HL-60 (cell line): ENCODE data around the gene SAA2.
"Not testable (repeated sequence)": the region's sequence is repeated elsewhere in the genome, so short reads cannot be mapped to it uniquely, and the experiment has no call there.

ENCODE experiments used
- DNase-seq, 2 experiments: peaks; one replicate each; pipeline ENCODE4 v3.0.0-alpha.2; 2010 to 2020; ENCODE audit warnings: low read depth in 1 of 2, low spot score in 1 of 2
- H3K27ac ChIP-seq: fragments of 250-450 bp; sonication (Bioruptor Pico); replicated peaks from 2 replicates; pipeline ENCODE4 v1.5.1; 2020; ENCODE audit warnings: mild to moderate bottlenecking, moderate library complexity
- H3K27me3 ChIP-seq: fragments of 250-450 bp; sonication (Bioruptor Pico); 2 replicates; pipeline ENCODE4 v1.5.1; 2021; ENCODE audit warnings: mild to moderate bottlenecking, moderate library complexity; ENCODE audit not compliant: insufficient read depth, poor library complexity, severe bottlenecking
- H3K4me3 ChIP-seq: replicated peaks from 2 replicates; pipeline ENCODE4 v1.5.1; 2011; ENCODE audit warnings: mild to moderate bottlenecking, control low read depth, low read length; ENCODE audit not compliant: insufficient read depth
- CTCF ChIP-seq: IDR thresholded peaks from one replicate; pipeline ENCODE4 v1.5.1; 2011; ENCODE audit warnings: low read length, control low read depth, inconsistent platforms; ENCODE audit not compliant: insufficient read depth
- GABPA ChIP-seq: IDR thresholded peaks from 2 replicates; pipeline ENCODE4 v1.6.1; 2012; ENCODE audit warnings: low read depth
- POLR2AphosphoS5 ChIP-seq: IDR thresholded peaks from 2 replicates; pipeline ENCODE4 v1.6.1; 2012; ENCODE audit warnings: low read depth
- SPI1 ChIP-seq: IDR thresholded peaks from 2 replicates; pipeline ENCODE4 v1.6.1; 2012; ENCODE audit warnings: low read depth, mild to moderate bottlenecking, borderline replicate concordance
- TF ChIP-seq, protein P1 (sequence below): IDR thresholded peaks from 2 replicates; pipeline ENCODE4 v1.6.1; 2012; ENCODE audit warnings: low read depth; ENCODE audit not compliant: insufficient replicate concordance

Gene SAA2

DNA sequence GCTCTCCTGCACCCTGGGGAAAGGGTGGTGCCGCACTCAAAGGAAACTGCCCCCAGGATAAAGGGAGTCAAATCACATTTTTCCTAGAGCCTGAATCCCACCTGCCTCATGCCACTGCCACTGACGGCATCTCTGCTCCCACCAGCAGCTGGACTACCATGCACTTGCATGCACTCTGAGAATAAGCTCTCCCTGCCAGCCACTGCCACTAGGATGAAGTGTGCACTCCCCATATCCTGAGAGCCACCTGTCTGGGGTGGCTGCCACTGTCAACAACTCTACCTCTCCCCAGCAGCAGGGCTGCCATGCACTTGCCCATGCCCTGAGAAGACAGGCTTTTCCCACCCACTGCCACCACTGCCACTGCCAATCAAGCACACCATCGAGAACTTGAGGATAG lies 44.2 kb downstream of the SAA2 start:
- TF ChIP-seq SPI1 (no peak), POLR2AphosphoS5 (no peak), CTCF (no peak), GABPA (no peak)
- TF ChIP-seq, protein P1, sequence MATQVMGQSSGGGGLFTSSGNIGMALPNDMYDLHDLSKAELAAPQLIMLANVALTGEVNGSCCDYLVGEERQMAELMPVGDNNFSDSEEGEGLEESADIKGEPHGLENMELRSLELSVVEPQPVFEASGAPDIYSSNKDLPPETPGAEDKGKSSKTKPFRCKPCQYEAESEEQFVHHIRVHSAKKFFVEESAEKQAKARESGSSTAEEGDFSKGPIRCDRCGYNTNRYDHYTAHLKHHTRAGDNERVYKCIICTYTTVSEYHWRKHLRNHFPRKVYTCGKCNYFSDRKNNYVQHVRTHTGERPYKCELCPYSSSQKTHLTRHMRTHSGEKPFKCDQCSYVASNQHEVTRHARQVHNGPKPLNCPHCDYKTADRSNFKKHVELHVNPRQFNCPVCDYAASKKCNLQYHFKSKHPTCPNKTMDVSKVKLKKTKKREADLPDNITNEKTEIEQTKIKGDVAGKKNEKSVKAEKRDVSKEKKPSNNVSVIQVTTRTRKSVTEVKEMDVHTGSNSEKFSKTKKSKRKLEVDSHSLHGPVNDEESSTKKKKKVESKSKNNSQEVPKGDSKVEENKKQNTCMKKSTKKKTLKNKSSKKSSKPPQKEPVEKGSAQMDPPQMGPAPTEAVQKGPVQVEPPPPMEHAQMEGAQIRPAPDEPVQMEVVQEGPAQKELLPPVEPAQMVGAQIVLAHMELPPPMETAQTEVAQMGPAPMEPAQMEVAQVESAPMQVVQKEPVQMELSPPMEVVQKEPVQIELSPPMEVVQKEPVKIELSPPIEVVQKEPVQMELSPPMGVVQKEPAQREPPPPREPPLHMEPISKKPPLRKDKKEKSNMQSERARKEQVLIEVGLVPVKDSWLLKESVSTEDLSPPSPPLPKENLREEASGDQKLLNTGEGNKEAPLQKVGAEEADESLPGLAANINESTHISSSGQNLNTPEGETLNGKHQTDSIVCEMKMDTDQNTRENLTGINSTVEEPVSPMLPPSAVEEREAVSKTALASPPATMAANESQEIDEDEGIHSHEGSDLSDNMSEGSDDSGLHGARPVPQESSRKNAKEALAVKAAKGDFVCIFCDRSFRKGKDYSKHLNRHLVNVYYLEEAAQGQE, result no peak
- no peak for DNase-seq

DNA sequence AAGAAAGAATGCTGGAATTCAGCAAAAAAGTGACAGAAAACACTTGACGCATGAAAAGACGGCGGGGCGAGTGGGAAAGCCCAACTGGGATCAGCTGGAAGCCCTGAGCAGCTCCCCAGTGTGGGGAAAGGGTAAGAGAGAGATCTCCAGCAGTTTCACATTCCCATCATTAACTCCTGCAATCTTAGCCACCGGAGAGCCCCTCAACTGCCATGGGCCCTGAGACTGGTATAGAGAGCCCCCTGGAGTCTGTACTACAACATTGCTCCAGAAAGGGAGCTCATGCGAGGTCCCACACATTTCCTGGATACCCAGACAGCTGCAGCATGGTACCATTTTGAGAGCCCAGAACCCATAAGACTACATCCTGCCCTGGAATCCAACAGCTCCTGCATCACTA lies 44.7 kb downstream of the SAA2 start:
- Histone ChIP-seq H3K27me3 (peaks cover 2% of the 10 kb centered on the region), H3K4me3 (no peak overlapping the region), H3K27ac (no peak overlapping the region)
- no peak for TF ChIP-seq CTCF
- TF ChIP-seq, protein P1, result no peak
- no peak for TF ChIP-seq POLR2AphosphoS5
- no peak for TF ChIP-seq GABPA
- no peak for TF ChIP-seq SPI1
- no peak for DNase-seq

More for the DNA sequence above, 44.2 kb downstream of the SAA2 start:
- Histone ChIP-seq H3K4me3 (no peak overlapping the region), H3K27ac (no peak overlapping the region), H3K27me3 (peaks cover 2% of the 10 kb centered on the region)

DNA sequence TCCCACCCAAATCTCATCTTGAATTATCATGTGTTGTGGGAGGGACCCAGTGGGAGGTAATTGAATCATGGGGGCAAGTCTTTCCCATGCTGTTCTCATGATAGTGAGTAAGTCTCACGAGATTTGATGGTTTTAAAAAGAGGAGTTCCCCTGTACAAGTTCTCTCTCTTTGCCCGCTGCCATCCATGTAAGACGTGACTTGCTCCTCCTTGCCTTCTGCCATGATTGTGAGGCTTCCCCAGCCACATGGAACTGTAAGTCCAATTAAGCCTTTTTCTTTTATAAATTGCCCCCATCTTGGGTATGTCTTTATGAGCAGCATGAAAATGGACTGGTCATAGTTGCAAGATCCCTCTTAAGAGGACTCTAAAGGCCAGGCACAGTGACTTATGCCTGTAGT lies 50.7 kb downstream of the SAA2 start:
- not testable (repeated sequence) for H3K4me3 ChIP-seq, DNase-seq, H3K27me3 ChIP-seq, H3K27ac ChIP-seq

GRCh38 chr11:18196532-18196931 lies 51.9 kb downstream of the SAA2 start:
- no peak for TF ChIP-seq POLR2AphosphoS5
- TF ChIP-seq CTCF, result no peak
- TF ChIP-seq GABPA, result no peak
- TF ChIP-seq, protein P1, result no peak
- TF ChIP-seq SPI1, result no peak
- Histone ChIP-seq H3K4me3 (no peak overlapping the region), H3K27me3 (peaks cover 3% of the 10 kb centered on the region), H3K27ac (no peak overlapping the region)
- DNase-seq, result no peak
